Measurements from ENCODE around the gene ATP1A4. TPM values are rescaled to one million over a fixed set of nuclear protein-coding genes. Genes with fewer than 3 reads are reported as not detected.

The ATP1A4 gene
- total and polyA plus RNA-seq, 9 of the 15 experiments (the other 6 are each of a cell fraction or from before 2014, with no cell fraction given), result 0.07 TPM; not detected in 8

GRCh38 chr1:160205242-160206035, 54.0 kb downstream of the ATP1A4 start, which contains the start of gene PEA15 (continued):
- TF ChIP-seq AFF4 (CRISPR knock-in tag; IDR thresholded peaks at IDR 0.05) (peak; percentile 60; the same call in 1 of the 2 replicates), CEBPG (CRISPR knock-in tag; IDR thresholded peaks at IDR 0.05) (no peak), CEBPG (tag; conservative IDR thresholded peaks at IDR 0.05 in 1 of 2, IDR thresholded peaks at IDR 0.05 in 1 of 2) (no peak), TCF7 (IDR thresholded peaks at IDR 0.05; ENCODE audit: borderline replicate concordance) (no peak), POLR3A (IDR thresholded peaks at IDR 0.05; ENCODE audit: borderline replicate concordance, extremely low read depth, insufficient read depth, insufficient read length) (no peak), NCOR1 (IDR thresholded peaks at IDR 0.05) (no peak), POU5F1 (IDR thresholded peaks at IDR 0.05; ENCODE audit: borderline replicate concordance, low read depth, low read length, partially characterized antibody) (no peak), HOXB6 (CRISPR knock-in tag; IDR thresholded peaks at IDR 0.05; ENCODE audit: borderline replicate concordance) (no peak), MEF2D (tag; conservative IDR thresholded peaks at IDR 0.05; ENCODE audit: low read depth) (no peak), MCM5 (IDR thresholded peaks at IDR 0.05; ENCODE audit: low read depth) (no peak), ZNF551 (CRISPR knock-in tag; IDR thresholded peaks at IDR 0.05) (no peak), ZFX (CRISPR knock-in tag; IDR thresholded peaks at IDR 0.05) (peak; percentile 92), ETV5 (CRISPR knock-in tag; IDR thresholded peaks at IDR 0.05; ENCODE audit: low read depth) (no peak), YBX1 (IDR thresholded peaks at IDR 0.05) (no peak), NFE2L1 (tag; IDR thresholded peaks at IDR 0.05; ENCODE audit: borderline replicate concordance, low read depth) (no peak), RNF2 (IDR thresholded peaks at IDR 0.05) (no peak), NELFE (IDR thresholded peaks at IDR 0.05; ENCODE audit: insufficient read depth, insufficient read length) (no peak), BCOR (IDR thresholded peaks at IDR 0.05) (0 out of 2 replicates have a peak, but pooled peaks have one; percentile 27), MEIS2 (IDR thresholded peaks at IDR 0.05; ENCODE audit: partially characterized antibody) (no peak), ZSCAN29 (IDR thresholded peaks at IDR 0.05) (no peak), TRIM24 (IDR thresholded peaks at IDR 0.05) (no peak), SRSF3 (IDR thresholded peaks at IDR 0.05; ENCODE audit: insufficient read depth, low read length) (no peak)
- TF ChIP-seq, protein P1, sequence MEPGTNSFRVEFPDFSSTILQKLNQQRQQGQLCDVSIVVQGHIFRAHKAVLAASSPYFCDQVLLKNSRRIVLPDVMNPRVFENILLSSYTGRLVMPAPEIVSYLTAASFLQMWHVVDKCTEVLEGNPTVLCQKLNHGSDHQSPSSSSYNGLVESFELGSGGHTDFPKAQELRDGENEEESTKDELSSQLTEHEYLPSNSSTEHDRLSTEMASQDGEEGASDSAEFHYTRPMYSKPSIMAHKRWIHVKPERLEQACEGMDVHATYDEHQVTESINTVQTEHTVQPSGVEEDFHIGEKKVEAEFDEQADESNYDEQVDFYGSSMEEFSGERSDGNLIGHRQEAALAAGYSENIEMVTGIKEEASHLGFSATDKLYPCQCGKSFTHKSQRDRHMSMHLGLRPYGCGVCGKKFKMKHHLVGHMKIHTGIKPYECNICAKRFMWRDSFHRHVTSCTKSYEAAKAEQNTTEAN (CRISPR knock-in tag; IDR thresholded peaks at IDR 0.05), result no peak
- TF ChIP-seq, protein P2, sequence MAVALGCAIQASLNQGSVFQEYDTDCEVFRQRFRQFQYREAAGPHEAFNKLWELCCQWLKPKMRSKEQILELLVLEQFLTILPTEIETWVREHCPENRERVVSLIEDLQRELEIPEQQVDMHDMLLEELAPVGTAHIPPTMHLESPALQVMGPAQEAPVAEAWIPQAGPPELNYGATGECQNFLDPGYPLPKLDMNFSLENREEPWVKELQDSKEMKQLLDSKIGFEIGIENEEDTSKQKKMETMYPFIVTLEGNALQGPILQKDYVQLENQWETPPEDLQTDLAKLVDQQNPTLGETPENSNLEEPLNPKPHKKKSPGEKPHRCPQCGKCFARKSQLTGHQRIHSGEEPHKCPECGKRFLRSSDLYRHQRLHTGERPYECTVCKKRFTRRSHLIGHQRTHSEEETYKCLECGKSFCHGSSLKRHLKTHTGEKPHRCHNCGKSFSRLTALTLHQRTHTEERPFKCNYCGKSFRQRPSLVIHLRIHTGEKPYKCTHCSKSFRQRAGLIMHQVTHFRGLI (CRISPR knock-in tag; IDR thresholded peaks at IDR 0.05), result no peak

Measured in K562 (cell line).